Sigmoid colon (tissue), 7 donors: ENCODE results near the gene ABLIM3. TPM values are rescaled to one million over a fixed set of nuclear protein-coding genes. Genes with fewer than 3 reads are reported as not detected.

Experiments
- DNase-seq: peaks from one replicate; pipeline ENCODE4 v3.0.0-alpha.2; 2019
- H3K27ac ChIP-seq, 4 donors: fragments of 200-600 bp; sonication (generic); one replicate each; pipeline ENCODE4 v1.5.1; 2016 to 2019; ENCODE audit warnings: mild to moderate bottlenecking in 1 of 4
- H3K27me3 ChIP-seq, 3 donors: fragments of 200-600 bp; sonication (generic); one replicate each; pipeline ENCODE4 v1.5.1; 2019; ENCODE audit warnings: mild to moderate bottlenecking in 1 of 3
- H3K36me3 ChIP-seq, 4 donors: fragments of 200-600 bp; sonication (generic); one replicate each; pipeline ENCODE4 v1.5.1; 2016 to 2019
- H3K4me1 ChIP-seq, 4 donors: fragments of 200-600 bp; sonication (generic); one replicate each; pipeline ENCODE4 v1.5.1; 2017 to 2019
- H3K4me3 ChIP-seq, 4 donors: fragments of 200-600 bp; sonication (generic); one replicate each; pipeline ENCODE4 v1.5.1; 2017 to 2019; ENCODE audit warnings: mild to moderate bottlenecking in 2 of 4, moderate library complexity in 1 of 4
- H3K9me3 ChIP-seq, 4 donors: fragments of 200-600 bp in 3 of 4; sonication (generic) in 3 of 4; one replicate each; pipeline versions ENCODE4 v1.5.1 to v1.6.1; 2013 to 2019
- CTCF ChIP-seq, 4 experiments: fragments of 450-650 bp in 3 of 4; fragments of 200-600 bp in 1 of 4; IDR thresholded peaks; one replicate each; pipeline ENCODE4 v1.5.1; 2016 to 2019; ENCODE audit warnings: antibody characterized with exemption in 4 of 4, mild to moderate bottlenecking in 3 of 4, moderate library complexity in 2 of 4
- EP300 ChIP-seq, 4 donors: sonication (generic); formaldehyde crosslinking; IDR thresholded peaks; one replicate each; pipeline ENCODE4 v1.6.1; 2017; ENCODE audit warnings: antibody characterized with exemption in 4 of 4
- POLR2A ChIP-seq, 2 donors: fragments of 450-650 bp; IDR thresholded peaks; one replicate each; pipeline ENCODE4 v1.6.1; 2016; ENCODE audit warnings: antibody characterized with exemption in 2 of 2, mild to moderate bottlenecking in 2 of 2, moderate library complexity in 2 of 2
- POLR2AphosphoS5 ChIP-seq, 4 donors: sonication (generic); formaldehyde crosslinking; IDR thresholded peaks; one replicate each; pipeline ENCODE4 v1.6.1; 2017; ENCODE audit warnings: antibody characterized with exemption in 4 of 4
- WGBS, 2 donors: extraction: QIAGEN DNeasy Blood & Tissue Kit; methylation state at CpG; one replicate each; pipeline ENCODE4 v1.1.7; 2013; 5-methylcytosine and 5-hydroxymethylcytosine counted together
- intact Hi-C: fragments of 100-400 bp; cut with DNase I; formaldehyde crosslinking; loops from one replicate; pipeline ENCODE4 v1.15.1; 2023
- polyA plus RNA-seq, 3 donors: library from polyadenylated mRNA; stranded (reverse); fragments of 200-250 nt; gene quantifications; one replicate each; pipeline ENCODE4 v1.2.3, GENCODE V29; 2013
- total RNA-seq, 4 donors: library from RNA; depleted of rRNA; stranded (reverse); fragments of >200 nt; gene quantifications; one replicate each; pipeline ENCODE4 v1.1.0, GENCODE V29; 2016
- donor health status: healthy with polysubstance abuse.
- donor health status: Bipolar disorder and iron deficiency.
- donor health status: healthy.

The ABLIM3 gene
- total and polyA plus RNA-seq, 7 donors = 5.8 to 19.9 (median 11.4) TPM

GRCh38 chr5:149257131-149257530 is 115.8 kb downstream of the ABLIM3 start:
- Histone ChIP-seq H3K36me3 (no peaks in the 10 kb centered on the region), H3K9me3 (no peaks in the 10 kb centered on the region), H3K4me3 (no peak overlapping the region), H3K4me1 (no peaks in the 10 kb centered on the region), H3K27ac (no peak overlapping the region), H3K27me3 (no peaks in the 10 kb centered on the region)
- TF ChIP-seq POLR2AphosphoS5 (IDR thresholded peaks at IDR 0.05) (no peak), EP300 (IDR thresholded peaks at IDR 0.05) (no peak), CTCF (IDR thresholded peaks at IDR 0.05) (no peak), POLR2A (IDR thresholded peaks at IDR 0.05) (no peak)
- WGBS, 2 donors = 56 to 61% methylated on average over 1 of the region's 1 CpG
- DNase-seq = no peak
- intact Hi-C loops = no loop called here

- 82 to 84% methylated on average over 10 of the region's 10 CpGs for WGBS, 2 donors
- intact Hi-C loops = no loop called here
- Histone ChIP-seq H3K27ac (no peak overlapping the region), H3K27me3 (no peaks in the 10 kb centered on the region), H3K4me3 (no peak overlapping the region), H3K9me3 (no peaks in the 10 kb centered on the region), H3K36me3 (no peaks in the 10 kb centered on the region), H3K4me1 (no peaks in the 10 kb centered on the region)
- no peak for DNase-seq
- TF ChIP-seq POLR2A (IDR thresholded peaks at IDR 0.05) (no peak), EP300 (IDR thresholded peaks at IDR 0.05) (no peak), CTCF (IDR thresholded peaks at IDR 0.05) (no peak), POLR2AphosphoS5 (IDR thresholded peaks at IDR 0.05) (no peak)
Observed at GRCh38 chr5:149257889-149258705, 116.8 kb downstream of the ABLIM3 start.

GRCh38 chr5:149260761-149261160 is 119.5 kb downstream of the ABLIM3 start:
- no peaks in the 10 kb centered on the region for H3K36me3 ChIP-seq
- WGBS, 2 donors = 66 to 89% methylated on average over 1 of the region's 1 CpG
- H3K27ac ChIP-seq = no peak overlapping the region
- intact Hi-C loops = no loop called here
- H3K9me3 ChIP-seq = no peaks in the 10 kb centered on the region
- H3K4me1 ChIP-seq = no peaks in the 10 kb centered on the region
- H3K27me3 ChIP-seq = no peaks in the 10 kb centered on the region
- no peak overlapping the region for H3K4me3 ChIP-seq
- TF ChIP-seq EP300 (IDR thresholded peaks at IDR 0.05) = no peak
- no peak for TF ChIP-seq POLR2AphosphoS5 (IDR thresholded peaks at IDR 0.05)
- TF ChIP-seq CTCF (IDR thresholded peaks at IDR 0.05) = no peak
- no peak for TF ChIP-seq POLR2A (IDR thresholded peaks at IDR 0.05)
- no peak for DNase-seq

GRCh38 chr5:149261246-149261645 is 120.0 kb downstream of the ABLIM3 start:
- no peak for DNase-seq
- WGBS, 2 donors = 77 to 80% methylated on average over 7 of the region's 7 CpGs
- intact Hi-C loops = no loop called here
- TF ChIP-seq POLR2A (IDR thresholded peaks at IDR 0.05) = no peak
- H3K27me3 ChIP-seq = no peaks in the 10 kb centered on the region
- no peaks in the 10 kb centered on the region for H3K36me3 ChIP-seq
- no peak overlapping the region for H3K27ac ChIP-seq
- no peaks in the 10 kb centered on the region for H3K9me3 ChIP-seq
- no peaks in the 10 kb centered on the region for H3K4me1 ChIP-seq
- no peak overlapping the region for H3K4me3 ChIP-seq

GRCh38 chr5:149262315-149262714 is 121.0 kb downstream of the ABLIM3 start:
- Histone ChIP-seq H3K27me3 (no peaks in the 10 kb centered on the region), H3K36me3 (no peaks in the 10 kb centered on the region), H3K27ac (no peak overlapping the region), H3K9me3 (no peaks in the 10 kb centered on the region), H3K4me3 (no peak overlapping the region), H3K4me1 (no peaks in the 10 kb centered on the region)
- intact Hi-C loops = no loop called here
- 80 to 82% methylated on average over 4 of the region's 4 CpGs for WGBS, 2 donors
- DNase-seq = no peak
- no peak for TF ChIP-seq POLR2AphosphoS5 (IDR thresholded peaks at IDR 0.05)
- no peak for TF ChIP-seq CTCF (IDR thresholded peaks at IDR 0.05)
- no peak for TF ChIP-seq EP300 (IDR thresholded peaks at IDR 0.05)
